SKM-1 (cell line): ENCODE results near the gene KRI1.
A peak's percentile ranks its signal among the peaks of the same experiment; 100 is the strongest.

Experiments
- DNase-seq: peaks from one replicate; lab custom pipeline; 2025; ENCODE audit not compliant: unreplicated experiment; lab: John Stamatoyannopoulos, UW

Gene KRI1

DNA sequence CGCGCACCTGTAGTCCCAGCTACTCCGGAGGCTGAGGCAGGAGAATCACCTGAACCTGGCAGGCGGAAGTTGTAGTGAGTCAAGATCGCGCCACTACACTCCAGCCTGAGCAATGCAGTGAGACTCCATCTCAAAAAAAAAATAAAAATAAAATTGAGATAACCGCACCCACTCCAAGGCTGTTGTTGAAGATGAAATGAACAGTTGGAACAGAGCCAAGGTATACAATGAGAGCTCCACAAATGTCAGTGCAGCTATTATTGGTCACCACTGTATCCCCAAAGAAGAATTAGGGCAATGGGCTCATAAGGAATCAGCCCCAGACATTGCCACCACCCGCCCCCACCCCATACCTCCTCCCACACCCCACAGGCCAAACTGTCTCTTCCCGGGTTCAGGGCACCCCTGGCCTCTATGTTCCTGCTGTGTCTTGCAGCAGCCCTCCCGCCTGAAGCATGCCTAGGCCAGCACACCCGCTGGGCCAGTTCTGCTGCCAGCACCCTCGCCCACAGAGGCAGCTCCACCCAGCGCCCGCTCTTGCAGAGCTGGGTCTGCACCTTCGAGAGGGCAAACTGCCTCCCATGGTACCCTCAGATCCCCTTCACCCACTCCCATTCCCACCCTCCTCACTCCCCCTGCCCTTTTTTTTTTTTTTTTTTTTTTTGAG is 45.0 kb downstream of the KRI1 start:
- DNase-seq, result no peak

DNA sequence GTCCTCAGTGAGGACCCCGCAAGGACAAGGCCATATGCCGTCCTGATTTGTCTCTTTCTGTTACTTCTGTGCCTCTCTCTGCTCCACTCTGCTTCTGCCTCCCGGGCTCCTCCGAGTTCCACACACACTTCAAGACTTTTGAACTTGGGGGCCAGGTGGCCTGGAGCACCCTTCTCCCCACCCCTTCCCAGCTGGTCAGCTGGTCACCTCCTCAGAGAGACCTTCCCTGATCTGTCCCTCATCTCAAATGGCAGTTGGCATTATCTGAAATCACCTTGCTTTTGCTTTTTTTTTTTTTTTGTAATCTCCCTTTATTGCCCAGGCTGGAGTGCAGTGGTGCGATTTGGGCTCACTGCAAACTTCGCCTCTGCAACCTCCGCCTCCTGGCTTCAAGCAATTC is 46.4 kb downstream of the KRI1 start:
- no peak for DNase-seq

DNA sequence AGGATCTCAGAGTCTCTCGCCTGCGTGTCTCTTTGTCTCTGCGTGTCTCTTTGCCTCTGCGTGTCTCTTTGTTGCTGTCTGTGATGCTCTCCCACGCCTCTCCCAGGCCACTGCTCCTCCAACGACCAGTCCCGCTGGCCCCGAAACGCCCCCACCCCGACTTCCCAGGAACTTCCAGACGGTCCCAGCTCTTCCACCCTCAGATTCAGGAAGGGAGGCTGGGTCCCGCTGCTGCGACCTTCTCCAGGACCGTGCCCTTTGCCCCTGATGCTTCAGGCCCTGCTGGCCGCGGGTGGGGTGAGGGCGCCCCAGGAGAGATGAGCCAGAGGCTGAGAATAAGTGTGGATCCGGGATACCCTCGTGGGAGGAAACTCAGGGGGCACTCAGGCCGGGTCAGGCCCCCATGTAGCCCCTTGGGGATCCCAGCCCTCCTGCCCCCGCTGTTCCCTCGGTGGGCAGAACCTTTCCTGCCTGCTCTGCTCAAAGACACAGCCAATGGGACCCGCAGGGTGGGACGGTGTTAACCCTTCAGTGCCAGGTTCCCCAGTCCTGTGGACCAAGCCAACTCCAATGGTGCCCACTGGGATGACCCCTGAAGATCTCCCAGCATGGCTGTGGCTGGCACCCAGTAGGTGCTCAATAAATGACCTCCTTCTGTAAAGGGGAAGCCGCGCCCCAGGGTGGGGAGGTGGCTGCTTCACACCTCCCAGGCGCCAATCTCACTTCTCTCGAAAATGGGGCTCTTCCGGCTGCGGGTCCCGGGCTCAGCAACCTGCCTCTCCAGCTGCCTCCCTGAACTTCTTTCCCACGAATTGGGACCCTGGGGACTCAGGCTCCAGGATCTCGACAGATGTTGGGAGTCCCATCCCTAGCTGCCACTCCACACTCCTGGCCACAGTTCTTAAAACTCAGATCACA is 47.1 kb downstream of the KRI1 start:
- no peak for DNase-seq

DNA sequence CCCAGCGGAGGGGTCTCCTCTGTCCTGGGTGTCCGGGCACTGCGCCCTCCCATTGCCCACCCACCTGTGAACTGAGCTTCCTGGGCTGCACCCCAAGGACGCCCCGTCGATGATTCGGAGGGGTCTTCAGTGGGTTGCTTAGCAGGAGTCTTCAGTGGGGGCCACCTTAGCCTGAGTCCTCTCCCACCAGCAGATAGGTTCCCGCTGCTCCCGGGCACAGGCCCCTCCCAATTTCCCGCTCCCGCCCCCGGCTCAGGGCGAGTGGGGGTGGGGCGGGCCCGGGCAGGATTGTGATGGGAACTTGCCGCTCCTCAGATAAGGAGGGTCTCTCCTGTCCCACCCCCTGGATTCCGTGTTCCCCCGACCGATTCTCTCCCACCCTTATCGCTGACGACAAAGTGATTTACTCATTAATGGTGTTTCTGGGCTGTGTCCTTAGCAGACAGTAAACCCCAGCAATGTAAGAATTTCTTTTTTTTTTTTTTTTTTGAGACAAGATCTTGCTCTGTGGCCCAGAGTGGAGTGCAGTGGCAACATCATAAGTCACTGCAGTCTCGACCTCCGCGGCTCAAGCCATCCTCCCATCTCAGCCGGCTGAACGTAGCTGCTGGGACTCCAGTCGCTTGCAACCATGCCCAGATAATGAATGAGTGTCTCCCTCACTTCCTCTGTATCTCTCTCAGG is 47.9 kb downstream of the KRI1 start:
- no peak for DNase-seq

DNA sequence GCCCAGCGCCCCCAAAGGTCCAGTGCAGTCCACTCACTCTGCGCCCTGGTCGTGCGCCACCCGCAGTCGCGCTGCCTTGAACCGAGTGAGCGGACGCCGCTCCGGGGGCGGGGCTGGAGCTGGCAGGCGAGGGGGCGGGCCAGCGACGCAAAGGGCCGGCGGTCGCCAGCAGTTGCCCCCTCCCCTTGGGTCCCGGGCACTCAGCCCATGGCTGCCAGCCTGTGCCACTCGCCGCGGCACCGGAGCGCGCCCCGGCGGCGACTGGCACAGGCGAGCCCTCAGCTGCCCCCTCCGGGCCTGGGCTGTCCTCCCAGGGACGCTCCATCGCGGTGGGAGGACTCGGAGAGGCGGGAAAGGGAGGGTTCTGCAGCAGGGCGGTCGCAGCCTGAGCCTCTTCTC is 48.5 kb downstream of the KRI1 start, which contains the start of gene S1PR5:
Gene S1PR5, minus strand, starts transcription at position 87 of the 399 bp plus-strand sequence. CDS start 2,436 bp downstream, outside the sequence.
- no peak for DNase-seq

DNA sequence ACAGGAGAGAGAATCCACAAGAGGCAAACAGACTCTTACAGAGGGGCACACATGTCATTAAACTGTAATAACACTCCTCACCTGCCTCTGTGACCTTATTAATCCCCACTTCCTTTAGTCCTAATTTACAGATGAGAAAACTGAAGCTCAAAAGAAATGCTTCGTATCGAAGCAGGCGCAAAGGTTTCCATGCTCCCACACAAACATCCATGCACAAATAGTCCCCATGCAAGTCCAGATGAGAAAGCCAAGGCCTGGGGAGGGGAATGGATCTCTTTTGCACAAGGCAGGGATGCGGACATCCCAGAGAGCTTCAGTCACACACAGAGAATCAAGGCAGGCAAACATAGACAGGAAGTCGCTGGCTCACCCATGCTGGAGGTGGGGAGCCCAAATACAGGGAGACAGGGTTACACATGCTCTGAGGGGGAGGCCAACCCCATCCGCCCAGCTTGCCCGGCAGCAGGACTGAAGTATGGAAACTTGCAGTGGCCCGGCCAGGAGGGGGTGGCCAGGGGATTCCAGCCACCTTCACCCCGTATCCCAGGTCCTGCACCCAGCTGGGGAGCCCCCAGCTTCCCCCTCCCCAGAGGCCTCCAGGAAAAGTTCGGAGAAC is 49.0 kb downstream of the KRI1 start:
- DNase-seq, result no peak

DNA sequence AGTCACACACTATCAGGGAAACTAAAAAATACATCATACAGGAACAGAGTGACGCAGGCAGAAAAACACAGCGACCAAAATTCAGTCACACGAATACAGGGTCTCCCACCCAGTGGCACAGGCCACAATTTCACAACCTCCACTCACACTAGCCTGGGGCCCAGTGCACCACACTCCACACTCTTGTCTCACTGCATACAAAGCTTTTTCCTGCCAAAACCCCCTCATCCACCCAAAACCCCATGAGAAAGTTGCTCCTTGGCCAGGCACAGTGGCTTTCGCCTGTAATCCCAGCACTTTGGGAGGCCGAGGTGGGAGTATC is 49.8 kb downstream of the KRI1 start:
- no peak for DNase-seq

DNA sequence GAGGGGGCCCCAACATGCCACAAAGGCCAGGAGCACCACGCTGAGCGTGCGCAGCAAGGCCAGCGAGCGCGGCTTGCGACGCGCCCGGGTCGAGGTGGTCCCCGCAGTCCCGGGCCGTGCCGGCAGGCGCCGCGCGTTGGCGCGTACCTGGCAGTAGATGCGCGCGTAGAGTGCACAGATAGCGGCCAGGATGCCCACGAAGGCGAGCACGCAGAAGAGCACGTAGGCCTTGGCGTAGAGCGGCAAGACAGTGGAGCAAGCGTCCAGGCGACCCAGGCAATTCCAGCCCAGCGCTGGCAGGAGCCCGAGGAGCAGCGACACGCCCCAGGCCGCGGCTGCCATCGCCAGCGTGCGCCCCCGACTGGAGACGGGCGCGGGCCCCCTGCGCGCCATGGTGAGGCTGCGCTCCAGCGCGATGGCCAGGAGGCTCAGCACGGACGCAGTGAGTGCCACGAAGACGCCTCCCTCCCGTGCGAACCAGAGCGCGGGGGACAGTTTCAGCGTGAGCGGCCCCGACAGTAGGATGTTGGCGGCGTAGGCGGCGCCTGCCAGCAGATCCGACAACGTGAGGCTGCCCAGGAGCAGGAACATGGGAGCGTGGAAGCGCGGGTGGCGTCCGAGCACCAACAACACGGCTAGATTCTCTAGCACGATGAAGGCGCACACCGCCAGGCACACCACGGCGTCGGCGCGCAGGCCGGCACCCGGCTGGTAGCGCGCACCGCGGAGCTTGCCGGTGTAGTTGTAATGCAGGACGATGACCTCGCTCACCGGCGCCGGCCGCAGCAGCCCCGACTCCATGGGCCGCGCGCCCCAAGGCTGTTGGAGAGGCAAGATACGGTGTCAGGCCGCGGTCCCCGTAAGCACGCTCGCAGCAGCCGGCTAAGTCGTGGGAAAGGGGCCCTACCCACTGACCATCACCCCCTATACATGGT is 51.3 kb downstream of the KRI1 start:
- no peak for DNase-seq

DNA sequence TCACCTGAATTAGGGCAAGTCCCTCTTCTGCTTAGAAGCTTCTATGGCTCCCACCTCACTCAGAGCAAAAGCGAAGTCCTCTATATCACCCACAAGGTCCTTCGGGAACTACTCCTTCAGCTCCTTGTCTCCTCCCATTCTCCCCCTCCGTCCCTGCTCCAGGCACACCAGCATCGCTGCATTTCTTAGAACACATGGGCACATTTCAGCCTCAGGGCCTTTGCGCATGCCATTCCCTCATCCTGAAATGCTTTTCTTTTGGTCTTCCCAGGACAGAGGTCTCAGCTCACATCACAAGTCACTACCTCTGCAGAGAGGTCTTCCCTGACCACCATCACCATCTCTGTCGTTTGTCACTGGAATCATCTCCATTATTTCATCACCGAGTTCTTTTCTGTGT is 52.6 kb downstream of the KRI1 start:
- DNase-seq, result no peak

DNA sequence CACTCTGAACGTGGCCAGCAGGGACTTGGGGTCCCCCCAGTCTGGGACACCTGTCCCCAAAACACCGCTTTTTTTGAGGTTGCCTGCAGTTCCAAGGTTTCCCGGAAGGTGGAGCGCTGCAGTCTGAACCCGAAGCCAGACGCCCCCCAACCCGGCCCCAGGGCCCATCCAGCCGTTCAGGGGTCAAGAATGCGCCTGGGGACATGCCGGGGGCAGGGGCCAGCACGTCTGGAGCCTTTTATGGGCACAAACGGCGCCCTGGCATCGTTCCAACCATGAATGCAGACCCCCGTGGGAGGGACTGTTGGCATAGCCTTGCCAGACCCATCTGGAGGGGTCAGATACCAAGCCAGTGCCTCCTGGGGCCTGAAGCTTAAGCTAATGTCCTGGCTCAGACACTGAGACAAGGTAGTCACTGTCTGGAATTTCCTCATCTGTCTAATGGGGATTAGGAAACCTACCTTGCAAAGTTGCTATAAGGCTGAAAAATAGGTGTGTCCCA is 55.5 kb downstream of the KRI1 start:
- DNase-seq, result no peak

DNA sequence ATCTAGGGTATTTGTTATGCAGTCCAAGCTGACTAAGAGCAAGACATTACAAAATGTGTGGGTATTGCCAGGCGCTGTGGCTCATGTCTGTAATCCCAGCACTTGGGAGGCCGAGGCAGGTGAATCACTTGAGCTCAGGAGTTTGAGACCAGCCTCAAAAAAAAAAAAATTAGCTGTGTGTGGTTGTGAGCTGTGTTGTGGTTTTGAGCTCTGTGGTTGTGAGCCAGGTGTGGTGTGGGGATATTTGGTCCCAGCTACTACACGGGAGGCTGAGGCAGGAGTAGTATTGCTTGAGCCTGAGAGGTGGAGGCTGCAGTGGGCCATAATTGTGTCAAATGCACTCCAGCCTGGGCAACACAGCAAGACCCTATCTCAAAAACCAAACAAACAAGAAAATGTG is 57.1 kb downstream of the KRI1 start:
- no peak for DNase-seq

DNA sequence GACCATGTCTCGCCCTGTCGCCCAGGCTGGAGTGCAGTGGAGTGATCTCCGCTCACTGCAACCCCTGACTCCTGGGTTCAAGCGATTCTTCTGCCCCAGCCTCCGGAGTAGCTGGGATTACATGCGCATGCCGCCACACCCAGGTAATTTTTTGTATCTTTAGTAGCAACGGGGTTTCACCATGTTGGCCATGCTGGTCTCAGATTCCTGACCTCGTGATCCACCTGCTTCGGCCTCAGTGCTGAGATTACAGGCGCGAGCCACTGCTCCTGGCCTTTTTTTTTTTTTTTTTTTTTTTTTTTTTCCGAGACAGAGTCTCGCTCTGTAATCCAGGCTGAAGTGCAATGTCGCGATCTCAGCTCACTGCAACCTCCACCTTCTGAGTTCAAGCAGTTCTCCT is 57.8 kb downstream of the KRI1 start:
- no peak for DNase-seq

DNA sequence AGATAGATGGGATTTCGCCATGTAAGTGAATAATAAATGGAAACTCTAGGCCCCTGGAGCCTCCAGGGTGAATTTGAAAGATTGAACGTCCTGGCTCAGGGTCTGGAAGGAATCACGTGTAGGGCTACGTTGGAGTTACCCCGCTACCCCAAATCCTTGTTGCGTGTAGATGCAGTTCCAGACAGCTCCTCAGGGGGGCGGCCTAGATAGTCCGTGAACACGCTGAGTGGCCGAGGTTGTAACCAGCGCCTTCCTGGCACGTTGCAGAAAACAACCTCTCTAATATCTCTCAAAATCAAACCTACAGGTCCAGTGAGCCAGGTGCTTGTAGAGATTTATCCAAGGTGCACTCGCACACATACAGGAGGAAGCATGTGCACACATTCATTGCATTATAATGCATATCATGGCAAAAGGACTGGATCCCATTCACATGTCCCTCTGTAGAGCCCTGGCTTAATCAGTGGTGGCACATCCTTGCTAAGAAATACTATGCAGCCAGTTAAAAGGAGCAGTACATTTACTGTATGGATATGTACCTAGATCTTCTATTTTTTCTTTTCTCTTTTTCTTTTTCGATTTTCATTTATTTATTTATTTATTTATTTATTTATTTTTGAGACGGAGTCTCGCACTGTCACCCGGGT is 60.1 kb downstream of the KRI1 start:
- DNase-seq, result peak; percentile 30
